Measurements from ENCODE around the gene RHEBL1.

RHEBL1 gene

DNA sequence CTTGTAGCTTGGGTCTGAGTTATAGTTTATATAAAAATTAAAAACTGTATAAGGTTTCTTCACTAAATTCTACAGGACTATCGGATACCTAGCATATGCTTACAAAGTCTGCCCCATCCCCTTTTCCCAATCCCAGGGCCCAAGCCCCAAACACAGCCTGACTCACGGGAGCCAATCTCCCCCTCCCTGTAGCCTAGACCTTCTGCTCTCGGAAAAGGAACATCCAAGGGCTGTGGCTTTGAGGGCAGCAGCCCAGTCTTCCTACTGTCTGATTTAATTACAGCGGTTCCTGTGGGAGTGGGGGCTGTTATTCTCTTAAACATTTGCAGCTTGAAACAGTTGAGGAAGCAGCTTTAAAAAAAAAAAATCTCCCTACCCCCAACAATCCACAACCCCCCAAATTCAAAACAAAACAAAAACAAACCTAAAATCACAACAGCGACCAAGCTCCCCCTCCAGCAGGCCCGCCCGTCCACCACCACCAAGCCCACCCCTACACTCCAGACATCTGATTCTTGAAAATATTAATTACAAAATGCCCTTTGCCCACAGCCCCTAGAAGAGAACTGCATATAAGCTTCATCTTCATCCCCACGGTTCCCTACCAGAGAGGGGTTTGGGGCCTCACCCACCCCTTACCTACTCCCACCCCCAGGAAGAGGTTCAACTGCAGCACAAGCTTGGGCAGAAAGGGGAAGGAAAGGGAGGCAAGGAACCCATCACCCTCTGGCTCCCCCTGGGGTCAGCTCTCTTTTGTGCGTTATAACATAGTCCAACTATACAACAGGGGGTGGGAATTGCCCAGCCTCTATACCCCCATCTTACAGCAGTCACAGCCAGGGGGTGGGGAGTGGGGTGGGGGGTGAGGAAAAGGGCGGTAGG is 50.1 kb downstream of the RHEBL1 start:
- TF ChIP-seq RAD21 (IDR thresholded peaks at IDR 0.05; ENCODE audit: low read depth) (no peak), YY1 (IDR thresholded peaks at IDR 0.05; ENCODE audit: low read depth) (no peak), CREB1 (IDR thresholded peaks at IDR 0.05; ENCODE audit: low read depth) (no peak), TEAD4 (IDR thresholded peaks at IDR 0.05) (no peak), NFIC (IDR thresholded peaks at IDR 0.05) (no peak), EGR1 (IDR thresholded peaks at IDR 0.05) (no peak)
- TF ChIP-seq, protein P1, sequence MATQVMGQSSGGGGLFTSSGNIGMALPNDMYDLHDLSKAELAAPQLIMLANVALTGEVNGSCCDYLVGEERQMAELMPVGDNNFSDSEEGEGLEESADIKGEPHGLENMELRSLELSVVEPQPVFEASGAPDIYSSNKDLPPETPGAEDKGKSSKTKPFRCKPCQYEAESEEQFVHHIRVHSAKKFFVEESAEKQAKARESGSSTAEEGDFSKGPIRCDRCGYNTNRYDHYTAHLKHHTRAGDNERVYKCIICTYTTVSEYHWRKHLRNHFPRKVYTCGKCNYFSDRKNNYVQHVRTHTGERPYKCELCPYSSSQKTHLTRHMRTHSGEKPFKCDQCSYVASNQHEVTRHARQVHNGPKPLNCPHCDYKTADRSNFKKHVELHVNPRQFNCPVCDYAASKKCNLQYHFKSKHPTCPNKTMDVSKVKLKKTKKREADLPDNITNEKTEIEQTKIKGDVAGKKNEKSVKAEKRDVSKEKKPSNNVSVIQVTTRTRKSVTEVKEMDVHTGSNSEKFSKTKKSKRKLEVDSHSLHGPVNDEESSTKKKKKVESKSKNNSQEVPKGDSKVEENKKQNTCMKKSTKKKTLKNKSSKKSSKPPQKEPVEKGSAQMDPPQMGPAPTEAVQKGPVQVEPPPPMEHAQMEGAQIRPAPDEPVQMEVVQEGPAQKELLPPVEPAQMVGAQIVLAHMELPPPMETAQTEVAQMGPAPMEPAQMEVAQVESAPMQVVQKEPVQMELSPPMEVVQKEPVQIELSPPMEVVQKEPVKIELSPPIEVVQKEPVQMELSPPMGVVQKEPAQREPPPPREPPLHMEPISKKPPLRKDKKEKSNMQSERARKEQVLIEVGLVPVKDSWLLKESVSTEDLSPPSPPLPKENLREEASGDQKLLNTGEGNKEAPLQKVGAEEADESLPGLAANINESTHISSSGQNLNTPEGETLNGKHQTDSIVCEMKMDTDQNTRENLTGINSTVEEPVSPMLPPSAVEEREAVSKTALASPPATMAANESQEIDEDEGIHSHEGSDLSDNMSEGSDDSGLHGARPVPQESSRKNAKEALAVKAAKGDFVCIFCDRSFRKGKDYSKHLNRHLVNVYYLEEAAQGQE (IDR thresholded peaks at IDR 0.05; ENCODE audit: low read depth): no peak
- TF ChIP-seq, protein P2, sequence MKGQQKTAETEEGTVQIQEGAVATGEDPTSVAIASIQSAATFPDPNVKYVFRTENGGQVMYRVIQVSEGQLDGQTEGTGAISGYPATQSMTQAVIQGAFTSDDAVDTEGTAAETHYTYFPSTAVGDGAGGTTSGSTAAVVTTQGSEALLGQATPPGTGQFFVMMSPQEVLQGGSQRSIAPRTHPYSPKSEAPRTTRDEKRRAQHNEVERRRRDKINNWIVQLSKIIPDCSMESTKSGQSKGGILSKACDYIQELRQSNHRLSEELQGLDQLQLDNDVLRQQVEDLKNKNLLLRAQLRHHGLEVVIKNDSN (IDR thresholded peaks at IDR 0.05): no peak

DNA sequence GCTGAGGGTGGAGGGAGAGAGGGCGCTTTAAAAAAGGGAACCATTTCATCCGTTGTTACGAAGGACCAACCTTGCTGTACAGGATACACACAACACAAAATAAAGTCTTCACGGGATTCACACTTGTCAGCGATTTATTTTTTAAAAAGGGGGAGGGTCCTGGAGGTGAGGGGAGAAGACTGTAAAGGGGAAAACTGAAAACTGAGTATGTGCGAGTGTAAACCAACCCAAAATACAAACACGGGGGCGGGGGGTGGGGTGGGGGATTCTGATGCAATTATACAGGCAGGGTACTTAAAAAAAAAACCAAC is 50.7 kb downstream of the RHEBL1 start:
- no peak; the same call in 1 of the 2 replicates for TF ChIP-seq ZBTB7A (IDR thresholded peaks at IDR 0.05; ENCODE audit: low read depth)
- TF ChIP-seq TCF12 (IDR thresholded peaks at IDR 0.05; ENCODE audit: low read depth): no peak
- TF ChIP-seq YY1 (IDR thresholded peaks at IDR 0.05; ENCODE audit: low read depth): no peak
- TF ChIP-seq CEBPB (IDR thresholded peaks at IDR 0.05): no peak
- TF ChIP-seq TAF1 (IDR thresholded peaks at IDR 0.05; ENCODE audit: low read depth): no peak
- TF ChIP-seq, protein P3, sequence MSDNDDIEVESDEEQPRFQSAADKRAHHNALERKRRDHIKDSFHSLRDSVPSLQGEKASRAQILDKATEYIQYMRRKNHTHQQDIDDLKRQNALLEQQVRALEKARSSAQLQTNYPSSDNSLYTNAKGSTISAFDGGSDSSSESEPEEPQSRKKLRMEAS (IDR thresholded peaks at IDR 0.05): no peak
- no peak for TF ChIP-seq RAD21 (IDR thresholded peaks at IDR 0.05; ENCODE audit: low read depth)
- no peak for TF ChIP-seq EP300 (IDR thresholded peaks at IDR 0.05; ENCODE audit: borderline replicate concordance)
- TF ChIP-seq FOXM1 (IDR thresholded peaks at IDR 0.05; ENCODE audit: borderline replicate concordance, low read depth): no peak
- TF ChIP-seq, protein P2 (IDR thresholded peaks at IDR 0.05): no peak
- TF ChIP-seq NFIC (IDR thresholded peaks at IDR 0.05): no peak
- TF ChIP-seq, protein P1 (IDR thresholded peaks at IDR 0.05; ENCODE audit: low read depth): no peak

DNA sequence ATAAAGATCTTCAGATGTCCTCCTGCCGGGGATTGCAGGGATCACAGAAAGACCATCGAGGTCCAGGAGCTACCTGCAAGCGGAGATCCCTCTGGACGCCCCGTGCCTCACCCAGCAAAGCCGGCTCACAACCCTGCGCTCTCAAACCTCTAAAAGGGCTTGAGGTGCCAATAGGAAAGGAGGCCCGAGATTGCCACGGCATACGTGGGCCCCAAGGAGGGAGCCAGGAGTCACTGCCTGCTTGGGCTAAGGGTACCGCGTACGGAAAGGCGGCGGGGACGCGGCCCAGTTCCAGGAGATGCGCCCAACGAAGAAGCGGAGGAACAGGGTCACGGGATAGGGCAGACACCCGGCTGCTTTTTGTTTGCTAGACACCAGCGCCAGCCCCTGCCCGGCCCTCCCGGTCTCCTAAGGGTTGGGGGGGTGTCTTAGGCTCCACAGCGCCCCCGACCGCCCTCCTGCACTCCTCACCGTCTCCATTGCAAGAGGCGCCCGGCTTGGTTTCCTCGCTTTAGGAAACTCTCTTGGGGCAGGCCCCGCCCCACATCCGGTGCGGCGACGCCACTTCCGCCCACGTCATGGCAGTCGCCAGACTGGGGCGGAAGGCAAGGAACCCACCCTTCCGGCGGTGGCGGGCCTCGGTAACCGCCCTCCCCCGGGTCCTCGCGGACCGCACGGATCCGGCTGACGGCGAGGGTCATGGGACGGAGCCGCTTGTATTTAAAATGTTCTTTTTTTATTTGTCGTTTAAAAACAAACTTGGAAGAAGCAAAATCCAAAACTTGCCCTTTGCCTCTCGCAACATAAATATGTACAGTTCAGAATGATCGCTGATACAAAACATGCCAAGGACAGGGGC is 51.3 kb downstream of the RHEBL1 start, which contains the start of gene PRKAG1:
PRKAG1 (minus strand) TSS at position 516 of the 859 bp plus-strand sequence; CDS start at position 480, 36 bp downstream.
- TF ChIP-seq CREB1 (IDR thresholded peaks at IDR 0.05; ENCODE audit: low read depth) (peak; percentile 94), YY1 (IDR thresholded peaks at IDR 0.05; ENCODE audit: low read depth) (peak; percentile 86), EGR1 (IDR thresholded peaks at IDR 0.05) (0 out of 2 replicates have a peak, but pooled peaks have one; percentile 46), TCF12 (IDR thresholded peaks at IDR 0.05; ENCODE audit: low read depth) (peak; percentile 61), ZBTB7A (IDR thresholded peaks at IDR 0.05; ENCODE audit: low read depth) (peak; percentile 17; the same call in 1 of the 2 replicates), FOXM1 (IDR thresholded peaks at IDR 0.05; ENCODE audit: borderline replicate concordance, low read depth) (no peak), EP300 (IDR thresholded peaks at IDR 0.05; ENCODE audit: borderline replicate concordance) (no peak), TAF1 (IDR thresholded peaks at IDR 0.05; ENCODE audit: low read depth) (peak; percentile 97)
- TF ChIP-seq, protein P2 (IDR thresholded peaks at IDR 0.05): no peak
- TF ChIP-seq, protein P3 (IDR thresholded peaks at IDR 0.05): peak; percentile 44

DNA sequence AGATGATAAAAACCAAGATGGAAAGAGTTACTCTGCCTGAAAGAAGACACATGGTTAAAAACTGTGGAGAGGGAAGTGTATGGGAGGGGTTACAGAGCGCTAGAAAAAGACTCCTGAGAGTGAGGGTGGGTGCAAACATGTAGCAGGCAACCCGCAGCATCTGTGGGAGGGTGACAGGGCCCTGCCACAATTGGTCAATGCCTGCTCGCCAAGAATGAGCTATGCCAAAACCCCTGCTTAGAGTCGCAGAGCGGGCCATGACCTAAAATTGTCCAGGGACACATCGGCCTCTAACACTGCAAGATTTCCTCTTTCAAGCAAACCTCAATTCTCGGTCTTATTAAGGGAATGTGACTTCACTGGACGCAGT is 51.9 kb downstream of the RHEBL1 start:
- TF ChIP-seq, protein P2 (IDR thresholded peaks at IDR 0.05): no peak
- TF ChIP-seq CEBPB (IDR thresholded peaks at IDR 0.05) (no peak), YY1 (IDR thresholded peaks at IDR 0.05; ENCODE audit: low read depth) (no peak), EGR1 (IDR thresholded peaks at IDR 0.05) (no peak)

Data from Ishikawa (cell line).